ENCODE measurements around the gene CFH. TPM values are rescaled to one million over a fixed set of nuclear protein-coding genes. Genes with fewer than 3 reads are reported as not detected.

Gene CFH
- total and polyA plus RNA-seq, 10 of the 15 experiments (the other 5 are each of a cell fraction or from before 2014, with no cell fraction given) = 0.46 TPM; not detected in 9

GRCh38 chr1:196774175-196774574 lies 122.3 kb downstream of the CFH start (continued):
- TF ChIP-seq, protein P1, sequence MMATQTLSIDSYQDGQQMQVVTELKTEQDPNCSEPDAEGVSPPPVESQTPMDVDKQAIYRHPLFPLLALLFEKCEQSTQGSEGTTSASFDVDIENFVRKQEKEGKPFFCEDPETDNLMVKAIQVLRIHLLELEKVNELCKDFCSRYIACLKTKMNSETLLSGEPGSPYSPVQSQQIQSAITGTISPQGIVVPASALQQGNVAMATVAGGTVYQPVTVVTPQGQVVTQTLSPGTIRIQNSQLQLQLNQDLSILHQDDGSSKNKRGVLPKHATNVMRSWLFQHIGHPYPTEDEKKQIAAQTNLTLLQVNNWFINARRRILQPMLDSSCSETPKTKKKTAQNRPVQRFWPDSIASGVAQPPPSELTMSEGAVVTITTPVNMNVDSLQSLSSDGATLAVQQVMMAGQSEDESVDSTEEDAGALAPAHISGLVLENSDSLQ (IDR thresholded peaks at IDR 0.05) = no peak
- TF ChIP-seq POLR2A (IDR thresholded peaks at IDR 0.05; ENCODE audit: low read depth, low read length) = no peak
- no peak for TF ChIP-seq HDAC6 (IDR thresholded peaks at IDR 0.05; ENCODE audit: unreplicated experiment)
- TF ChIP-seq ASH2L (IDR thresholded peaks at IDR 0.05; ENCODE audit: borderline replicate concordance, low read depth) = no peak
- no peak for TF ChIP-seq SMARCA5 (IDR thresholded peaks at IDR 0.05)
- no peak for TF ChIP-seq MEF2A (IDR thresholded peaks at IDR 0.05; ENCODE audit: insufficient read depth, low read depth, low read length)
- no peak for TF ChIP-seq DPF2 (IDR thresholded peaks at IDR 0.05)
- no peak for TF ChIP-seq TARDBP (IDR thresholded peaks at IDR 0.05; ENCODE audit: borderline replicate concordance)
- TF ChIP-seq STAT3 (IDR thresholded peaks at IDR 0.05; ENCODE audit: low read depth, low read length) = no peak
- TF ChIP-seq ZNF384 (IDR thresholded peaks at IDR 0.05; ENCODE audit: borderline replicate concordance, low read depth, low read length) = no peak

- FAIRE-seq (peak; percentile 18), DNase-seq (ENCODE audit: low read depth, low spot score) (no peak), ATAC-seq (peak; percentile 57)
- in situ Hi-C loops (cut with MboI) = no loop called here
- SMC1A ChIA-PET (ENCODE audit: uncharacterized antibody, unreplicated experiment) = no interaction called here
- Histone ChIP-seq H3K27ac (ENCODE audit: control insufficient read depth, insufficient read depth) (no peak within 1 kb of the TSS), H3K27me3 (replicated peaks in 1 of 2; ENCODE audit: control insufficient read depth in 2 of 2, insufficient read depth in 2 of 2, low read length in 1 of 2) (no peaks in the 10 kb centered on the region), H4K20me1 (ENCODE audit: control insufficient read depth, insufficient read depth) (no peaks in the 10 kb centered on the region), H3K4me3 (no peak within 1 kb of the TSS), H3K9ac (ENCODE audit: control insufficient read depth, insufficient read depth, low read length) (no peak within 1 kb of the TSS), H2AFZ (ENCODE audit: control insufficient read depth, low read depth, low read length) (no peak within 1 kb of the TSS), H3K4me2 (ENCODE audit: control insufficient read depth, insufficient read depth) (no peak within 1 kb of the TSS), H3K79me2 (ENCODE audit: control insufficient read depth, insufficient read depth, low read length) (no peaks in the 10 kb centered on the region), H3K4me1 (ENCODE audit: control insufficient read depth, insufficient read depth, low read length) (no peaks in the 10 kb centered on the region), H3K36me3 (ENCODE audit: control insufficient read depth in 2 of 2, insufficient read depth in 2 of 2, low read length in 1 of 2) (no peaks in the 10 kb centered on the region), H3K9me3 (replicated peaks; ENCODE audit: control insufficient read depth, insufficient read depth, low read length) (no peaks in the 10 kb centered on the region)
- BruUV-seq (replicated peaks) = no TSS peak
- RAD21 ChIA-PET (ENCODE audit: unreplicated experiment) = no interaction called here
- intact Hi-C loops (cut with micrococcal nuclease; ENCODE audit: unreplicated experiment) = no loop called here
- POLR2A ChIA-PET = no interaction called here
- CTCF ChIA-PET = no interaction called here
- no peak for TF ChIP-seq CUX1 (IDR thresholded peaks at IDR 0.05; ENCODE audit: insufficient replicate concordance, low read depth, low read length)
- no peak for TF ChIP-seq MEF2B (IDR thresholded peaks at IDR 0.05; ENCODE audit: partially characterized antibody, poor library complexity, severe bottlenecking)
- TF ChIP-seq MTA3 (IDR thresholded peaks at IDR 0.05; ENCODE audit: borderline replicate concordance, low read length) = no peak
- no peak for TF ChIP-seq PAX5 (IDR thresholded peaks at IDR 0.05; ENCODE audit: borderline replicate concordance, low read depth, low read length)
- TF ChIP-seq, protein P2, sequence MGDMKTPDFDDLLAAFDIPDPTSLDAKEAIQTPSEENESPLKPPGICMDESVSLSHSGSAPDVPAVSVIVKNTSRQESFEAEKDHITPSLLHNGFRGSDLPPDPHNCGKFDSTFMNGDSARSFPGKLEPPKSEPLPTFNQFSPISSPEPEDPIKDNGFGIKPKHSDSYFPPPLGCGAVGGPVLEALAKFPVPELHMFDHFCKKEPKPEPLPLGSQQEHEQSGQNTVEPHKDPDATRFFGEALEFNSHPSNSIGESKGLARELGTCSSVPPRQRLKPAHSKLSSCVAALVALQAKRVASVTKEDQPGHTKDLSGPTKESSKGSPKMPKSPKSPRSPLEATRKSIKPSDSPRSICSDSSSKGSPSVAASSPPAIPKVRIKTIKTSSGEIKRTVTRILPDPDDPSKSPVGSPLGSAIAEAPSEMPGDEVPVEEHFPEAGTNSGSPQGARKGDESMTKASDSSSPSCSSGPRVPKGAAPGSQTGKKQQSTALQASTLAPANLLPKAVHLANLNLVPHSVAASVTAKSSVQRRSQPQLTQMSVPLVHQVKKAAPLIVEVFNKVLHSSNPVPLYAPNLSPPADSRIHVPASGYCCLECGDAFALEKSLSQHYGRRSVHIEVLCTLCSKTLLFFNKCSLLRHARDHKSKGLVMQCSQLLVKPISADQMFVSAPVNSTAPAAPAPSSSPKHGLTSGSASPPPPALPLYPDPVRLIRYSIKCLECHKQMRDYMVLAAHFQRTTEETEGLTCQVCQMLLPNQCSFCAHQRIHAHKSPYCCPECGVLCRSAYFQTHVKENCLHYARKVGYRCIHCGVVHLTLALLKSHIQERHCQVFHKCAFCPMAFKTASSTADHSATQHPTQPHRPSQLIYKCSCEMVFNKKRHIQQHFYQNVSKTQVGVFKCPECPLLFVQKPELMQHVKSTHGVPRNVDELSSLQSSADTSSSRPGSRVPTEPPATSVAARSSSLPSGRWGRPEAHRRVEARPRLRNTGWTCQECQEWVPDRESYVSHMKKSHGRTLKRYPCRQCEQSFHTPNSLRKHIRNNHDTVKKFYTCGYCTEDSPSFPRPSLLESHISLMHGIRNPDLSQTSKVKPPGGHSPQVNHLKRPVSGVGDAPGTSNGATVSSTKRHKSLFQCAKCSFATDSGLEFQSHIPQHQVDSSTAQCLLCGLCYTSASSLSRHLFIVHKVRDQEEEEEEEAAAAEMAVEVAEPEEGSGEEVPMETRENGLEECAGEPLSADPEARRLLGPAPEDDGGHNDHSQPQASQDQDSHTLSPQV (IDR thresholded peaks at IDR 0.05) = no peak
- TF ChIP-seq NR2C2 (IDR thresholded peaks at IDR 0.05; ENCODE audit: borderline replicate concordance, control insufficient read depth, insufficient read length, low read depth) = no peak
Measured at GRCh38 chr1:196774603-196775002, 122.8 kb downstream of the CFH start, which contains the start of gene CFHR3. Gene CFHR3, plus strand, starts transcription at chr1:196774840. Its CDS starts 47 bp downstream, at chr1:196774887.

Measured in GM12878 (cell line).